Measurements from ENCODE around the gene LHX8.
"Not testable (repeated sequence)": the region's sequence is repeated elsewhere in the genome, so short reads cannot be mapped to it uniquely, and the experiment has no call there.

Gene LHX8

GRCh38 chr1:75133750-75134646 is at the start of gene LHX8:
TSS of gene LHX8 (plus strand) at chr1:75134388. CDS start at chr1:75136615, 2,227 bp downstream.
- DNase-seq, result no peak

GRCh38 chr1:75085931-75086330 is 48.3 kb upstream of the LHX8 start:
- DNase-seq, result no peak

- no peak for DNase-seq
These were observed 46.9 kb upstream of the LHX8 start for GRCh38 chr1:75087278-75087677.

GRCh38 chr1:75092141-75092540 is 42.0 kb upstream of the LHX8 start:
- no peak for DNase-seq

GRCh38 chr1:75097654-75098053 is 36.5 kb upstream of the LHX8 start:
- no peak for DNase-seq

- no peak for DNase-seq
These were observed 34.6 kb upstream of the LHX8 start for GRCh38 chr1:75099581-75099980.

GRCh38 chr1:75100481-75101092 is 33.6 kb upstream of the LHX8 start:
- no peak for DNase-seq

GRCh38 chr1:75112362-75112951 is 21.7 kb upstream of the LHX8 start:
- not testable (repeated sequence) for DNase-seq

- DNase-seq, result no peak
These were observed 18.5 kb upstream of the LHX8 start for GRCh38 chr1:75115654-75116053.

- DNase-seq, result no peak
These were observed 10.4 kb upstream of the LHX8 start for GRCh38 chr1:75123756-75124155.

GRCh38 chr1:75124510-75124909 is 9.7 kb upstream of the LHX8 start:
- no peak for DNase-seq

GRCh38 chr1:75125161-75125726 is 8.9 kb upstream of the LHX8 start:
- DNase-seq, result no peak

- no peak for DNase-seq
These were observed 7.5 kb upstream of the LHX8 start for GRCh38 chr1:75126611-75127101.

GRCh38 chr1:75127916-75128717 is 6.1 kb upstream of the LHX8 start:
- DNase-seq, result no peak

GRCh38 chr1:75129660-75129982 is 4.6 kb upstream of the LHX8 start:
- no peak for DNase-seq

GRCh38 chr1:75129983-75130789 is 4.0 kb upstream of the LHX8 start:
- DNase-seq, result no peak

GRCh38 chr1:75130865-75131564 is 3.2 kb upstream of the LHX8 start:
- no peak for DNase-seq

GRCh38 chr1:75131565-75132241 is 2.5 kb upstream of the LHX8 start:
- DNase-seq, result no peak

GRCh38 chr1:75132242-75132811 is 1.9 kb upstream of the LHX8 start:
- DNase-seq, result no peak

Measured in amniotic stem cell (primary cell).